Activated CD4-positive, CD25-positive, alpha-beta regulatory T cell treated with anti-CD3 and anti-CD28 coated beads, Interleukin-2, amount 50 U/mL, for 24 hours (primary cell): ENCODE measurements around the gene STOX2.

Experiments
- ATAC-seq, 2 donors: fragments of 150-1000 bp; cut with Tn5 transposase; one replicate each; pipeline ENCODE4 v1.10.0; 2021; ENCODE audit warnings: mild to moderate bottlenecking in 1 of 2, moderate library complexity in 1 of 2

Gene STOX2, protein sequence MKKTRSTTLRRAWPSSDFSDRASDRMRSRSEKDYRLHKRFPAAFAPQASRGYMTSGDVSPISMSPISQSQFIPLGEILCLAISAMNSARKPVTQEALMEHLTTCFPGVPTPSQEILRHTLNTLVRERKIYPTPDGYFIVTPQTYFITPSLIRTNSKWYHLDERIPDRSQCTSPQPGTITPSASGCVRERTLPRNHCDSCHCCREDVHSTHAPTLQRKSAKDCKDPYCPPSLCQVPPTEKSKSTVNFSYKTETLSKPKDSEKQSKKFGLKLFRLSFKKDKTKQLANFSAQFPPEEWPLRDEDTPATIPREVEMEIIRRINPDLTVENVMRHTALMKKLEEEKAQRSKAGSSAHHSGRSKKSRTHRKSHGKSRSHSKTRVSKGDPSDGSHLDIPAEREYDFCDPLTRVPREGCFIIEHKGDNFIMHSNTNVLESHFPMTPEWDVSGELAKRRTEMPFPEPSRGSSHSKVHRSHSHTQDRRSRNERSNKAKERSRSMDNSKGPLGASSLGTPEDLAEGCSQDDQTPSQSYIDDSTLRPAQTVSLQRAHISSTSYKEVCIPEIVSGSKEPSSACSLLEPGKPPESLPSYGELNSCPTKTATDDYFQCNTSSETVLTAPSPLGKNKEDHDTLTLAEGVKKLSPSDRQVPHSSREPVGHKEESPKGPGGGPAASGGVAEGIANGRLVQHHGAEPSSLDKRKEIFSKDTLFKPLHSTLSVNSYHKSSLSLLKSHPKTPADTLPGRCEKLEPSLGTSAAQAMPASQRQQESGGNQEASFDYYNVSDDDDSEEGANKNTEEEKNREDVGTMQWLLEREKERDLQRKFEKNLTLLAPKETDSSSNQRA (N-terminal part only)

DNA sequence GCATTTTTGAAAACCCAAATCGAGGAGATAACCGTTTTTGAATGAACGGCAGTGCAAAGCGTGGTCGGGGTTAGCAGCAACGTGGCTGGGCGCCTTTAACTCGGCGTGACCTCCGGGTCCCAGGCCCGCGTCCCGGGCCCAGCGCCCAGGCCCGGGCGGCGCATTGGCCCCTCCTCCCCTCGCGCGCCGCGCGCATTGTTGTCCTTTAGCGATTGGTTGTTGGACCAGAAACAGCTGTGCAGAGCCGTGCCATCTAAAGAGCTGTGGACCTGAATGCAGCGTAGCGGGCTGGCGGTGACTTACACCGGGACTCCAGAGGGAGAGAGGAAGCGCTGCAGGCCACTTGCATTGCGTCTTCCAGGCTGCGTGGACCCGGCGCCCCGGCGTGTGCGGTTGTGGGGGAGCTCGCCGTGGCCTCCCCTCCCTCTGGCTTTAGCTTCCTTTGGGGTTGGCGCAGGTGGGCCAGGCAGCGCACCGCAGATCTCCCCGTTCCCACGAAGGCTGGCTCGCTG lies at the start of gene STOX2:
STOX2 (plus strand) TSS at position 227 of the 512 bp plus-strand sequence. CDS start 1,484 bp downstream, outside the sequence.
- no peak for ATAC-seq

DNA sequence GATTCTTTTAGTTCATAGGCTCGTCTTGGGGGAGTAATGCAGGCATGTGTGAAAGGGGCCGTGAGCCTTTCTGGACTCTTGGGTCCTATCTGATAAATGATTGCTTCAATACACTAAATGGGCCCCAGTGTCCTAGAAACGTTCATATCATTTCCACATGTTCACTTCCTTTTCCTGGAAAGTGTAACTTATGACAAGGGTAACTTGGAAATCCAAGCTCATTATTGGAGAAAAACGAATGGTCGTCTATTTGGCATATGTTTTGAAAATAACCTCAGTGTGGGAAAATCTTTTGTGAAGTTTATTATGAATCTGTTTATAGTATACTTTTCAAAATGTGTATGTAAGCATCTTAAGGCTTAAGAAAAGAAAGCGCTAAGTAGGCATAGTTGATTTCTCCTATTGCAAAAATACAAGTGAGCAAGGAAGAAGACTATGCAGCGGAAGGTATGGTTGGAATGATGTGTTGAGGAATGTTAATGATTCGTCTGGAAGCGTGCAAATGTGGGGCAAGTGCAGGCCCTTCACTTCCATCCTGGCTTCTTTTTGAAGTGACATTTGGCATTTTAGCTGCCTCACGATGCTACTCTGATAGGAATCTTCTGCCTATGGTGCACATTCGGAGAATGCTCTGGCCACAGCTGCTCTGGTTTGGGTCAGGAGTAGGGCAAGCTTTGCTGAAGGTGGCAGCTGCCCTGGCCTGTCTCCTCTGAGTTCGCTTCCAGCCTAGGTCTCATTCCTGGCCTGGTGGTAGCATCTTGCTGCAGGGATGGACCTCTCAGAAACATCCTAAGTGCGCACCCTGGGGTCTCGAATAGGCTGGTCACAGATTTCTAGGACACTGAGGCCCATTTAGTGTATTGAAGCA lies 49.5 kb upstream of the STOX2 start:
- no peak for ATAC-seq

DNA sequence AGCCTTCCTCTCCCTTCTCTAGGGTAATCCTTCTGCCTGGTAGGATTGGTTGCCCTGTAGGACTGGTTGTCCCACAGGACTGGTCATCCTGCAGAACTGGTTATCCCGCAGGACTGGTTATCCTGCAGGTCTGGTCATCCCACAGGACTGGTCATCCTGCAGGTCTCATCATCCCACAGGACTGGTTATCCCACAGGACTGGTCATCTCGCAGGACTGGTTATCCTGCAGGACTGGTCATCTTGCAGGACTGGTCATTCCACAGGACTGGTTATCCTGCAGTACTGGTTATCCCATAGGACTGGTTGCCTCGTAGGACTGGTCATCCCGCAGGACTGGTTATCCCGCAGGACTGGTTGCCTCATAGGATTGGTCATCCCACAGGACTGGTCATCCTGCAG lies 48.1 kb upstream of the STOX2 start:
- ATAC-seq: no peak

DNA sequence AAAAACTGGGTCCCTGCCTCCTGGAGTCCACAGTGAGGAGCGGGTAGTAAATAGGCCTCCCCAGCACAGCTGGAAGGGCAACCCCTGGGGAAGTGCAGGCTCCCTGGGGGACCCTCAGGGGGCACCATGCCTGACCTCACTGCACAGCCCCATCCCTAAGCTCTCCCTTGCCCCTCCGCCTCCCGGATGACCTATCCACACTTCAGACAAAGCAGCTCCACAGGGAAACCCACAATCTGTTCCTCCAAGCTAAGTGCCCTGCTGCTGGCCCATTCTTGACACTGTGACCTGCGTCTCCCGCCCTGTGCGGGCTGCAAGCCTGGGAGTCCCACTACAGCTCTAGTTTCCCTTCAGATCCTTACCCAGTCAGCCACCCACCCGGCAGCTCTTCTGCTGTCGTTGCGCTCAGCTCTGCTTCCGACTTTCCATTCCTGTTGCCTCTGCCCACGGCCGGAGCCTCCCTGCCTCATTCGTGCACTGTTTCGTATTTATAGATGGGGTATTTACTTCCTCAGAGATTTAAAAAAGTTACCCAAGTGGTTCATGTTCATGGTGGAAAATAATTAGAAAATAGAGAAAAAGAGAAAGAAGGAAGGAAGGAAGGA lies 47.0 kb upstream of the STOX2 start:
- ATAC-seq: no peak

DNA sequence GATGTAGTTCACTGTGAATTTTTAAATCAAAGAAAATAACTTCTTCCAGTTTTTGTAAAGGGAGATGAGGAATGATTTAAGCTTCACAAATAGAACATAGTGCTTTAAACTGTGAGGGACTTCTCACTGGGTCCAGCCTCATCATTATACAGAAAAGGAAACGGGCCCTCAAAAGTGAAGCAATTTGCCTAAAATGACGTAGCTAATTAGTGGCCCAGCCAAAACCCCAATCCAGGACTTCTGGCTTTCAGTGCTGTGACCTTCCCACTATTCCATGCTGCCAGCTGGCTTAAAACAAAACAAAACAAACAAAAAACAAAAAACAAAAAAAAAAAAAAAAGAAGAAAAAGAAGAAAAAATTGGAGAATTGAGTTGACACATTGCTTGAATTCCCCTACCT lies 45.0 kb upstream of the STOX2 start:
- ATAC-seq: no peak

DNA sequence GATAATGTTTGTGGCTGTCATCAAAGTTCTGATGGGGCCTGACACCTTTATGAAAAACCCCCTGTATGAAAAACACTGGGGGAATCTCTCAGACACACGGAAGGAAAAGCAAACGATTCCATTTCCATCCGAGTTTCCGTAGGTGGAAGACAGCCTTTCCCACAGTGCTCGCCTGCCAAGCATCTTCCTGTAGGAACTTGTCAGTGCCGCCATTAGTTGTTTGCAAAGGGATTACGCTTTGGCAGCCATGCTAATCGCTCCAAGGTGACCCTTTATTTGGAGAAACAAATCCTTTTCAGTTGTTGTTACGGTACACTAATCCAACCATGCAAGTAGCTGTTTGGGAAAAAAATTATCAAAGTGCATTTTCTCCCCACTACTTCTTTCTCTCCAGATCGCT lies 44.4 kb upstream of the STOX2 start:
- ATAC-seq: no peak

DNA sequence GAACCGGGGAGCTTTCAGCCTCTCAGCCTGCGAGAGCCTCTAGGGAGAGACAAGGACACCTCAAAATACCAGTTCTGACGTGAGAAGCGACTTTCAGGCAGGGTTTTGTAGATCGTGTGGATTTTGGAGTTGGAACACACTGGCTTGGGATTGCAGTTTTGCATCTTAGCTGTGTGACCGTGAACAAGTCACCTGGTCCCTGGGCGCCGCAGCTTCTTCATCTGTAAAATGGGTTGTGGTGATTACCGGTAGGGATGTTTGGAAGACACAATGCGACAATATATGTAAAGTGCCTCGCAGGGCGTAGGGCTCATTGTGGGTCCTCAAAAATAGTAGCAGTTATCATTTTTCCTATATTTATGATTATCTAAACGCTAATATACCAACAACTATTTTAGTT lies 43.7 kb upstream of the STOX2 start:
- no peak for ATAC-seq

DNA sequence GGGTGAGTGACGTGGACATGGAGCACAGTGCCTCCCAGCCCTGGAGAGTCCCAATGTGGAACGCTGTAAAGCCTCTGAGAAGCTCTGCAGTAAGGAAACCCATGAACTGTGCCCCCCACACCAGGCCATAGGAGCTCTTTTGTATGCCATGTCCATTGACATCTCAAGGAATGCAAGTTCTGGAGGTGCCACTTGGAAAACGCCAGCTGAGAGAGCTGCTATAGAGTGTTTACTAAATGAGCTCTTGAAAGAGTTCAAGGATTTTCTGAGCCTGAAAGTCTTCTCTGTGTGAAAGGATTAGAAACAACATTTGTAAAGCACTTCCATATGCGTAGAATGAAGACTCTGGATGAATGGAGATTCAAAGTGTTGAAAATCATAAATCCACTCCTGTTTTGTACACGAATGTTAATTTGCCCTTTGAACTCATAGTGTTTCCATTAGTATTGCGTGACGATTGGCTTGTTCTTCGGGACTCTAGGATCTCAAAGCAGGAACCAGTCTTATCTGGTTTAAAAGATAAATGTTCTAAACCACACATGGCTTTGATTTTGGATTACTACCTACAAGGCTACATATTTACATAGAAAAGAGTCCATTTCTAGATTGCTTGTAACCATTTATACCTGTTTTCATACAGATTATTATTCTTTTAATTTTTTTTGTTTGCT lies 41.8 kb upstream of the STOX2 start:
- ATAC-seq: no peak

DNA sequence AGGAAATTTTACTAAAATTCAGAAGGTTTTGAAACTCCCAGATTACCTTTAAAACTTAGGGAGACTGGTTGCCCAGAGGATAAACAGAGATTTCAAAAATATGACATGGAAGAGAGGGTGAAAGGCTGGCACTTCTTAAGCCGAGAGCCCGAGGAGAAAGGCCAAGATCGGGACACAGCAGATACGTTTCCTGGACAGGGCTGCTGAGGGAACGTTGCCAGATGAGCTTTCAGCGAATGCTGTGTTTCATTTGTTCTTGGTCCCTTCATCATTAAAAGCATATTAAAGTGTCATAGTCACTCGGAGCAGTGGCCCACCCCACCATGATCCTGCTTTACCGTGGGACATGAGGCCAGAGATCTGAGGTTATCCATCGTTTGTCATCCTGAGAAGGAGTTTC lies 37.9 kb upstream of the STOX2 start:
- no peak for ATAC-seq

DNA sequence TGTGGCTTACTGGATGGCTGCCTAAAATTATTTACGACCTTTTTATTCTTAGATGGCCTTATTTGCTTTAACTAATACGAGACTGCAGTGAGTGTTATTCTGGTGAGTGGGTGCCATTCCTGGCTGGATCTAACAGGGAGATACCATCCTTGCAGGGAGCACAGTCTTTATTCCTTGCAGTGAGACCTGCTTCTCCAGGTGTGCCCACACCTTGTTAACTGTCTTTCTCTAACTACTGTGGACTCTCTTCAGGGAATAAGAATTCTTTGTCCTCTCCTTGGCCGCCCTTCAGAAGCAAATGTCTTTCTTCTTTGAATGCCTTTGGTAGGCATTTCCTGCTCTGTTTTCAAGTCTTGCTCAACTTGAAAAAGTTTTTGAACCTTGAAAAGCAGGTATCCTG lies 34.1 kb upstream of the STOX2 start:
- ATAC-seq: no peak

DNA sequence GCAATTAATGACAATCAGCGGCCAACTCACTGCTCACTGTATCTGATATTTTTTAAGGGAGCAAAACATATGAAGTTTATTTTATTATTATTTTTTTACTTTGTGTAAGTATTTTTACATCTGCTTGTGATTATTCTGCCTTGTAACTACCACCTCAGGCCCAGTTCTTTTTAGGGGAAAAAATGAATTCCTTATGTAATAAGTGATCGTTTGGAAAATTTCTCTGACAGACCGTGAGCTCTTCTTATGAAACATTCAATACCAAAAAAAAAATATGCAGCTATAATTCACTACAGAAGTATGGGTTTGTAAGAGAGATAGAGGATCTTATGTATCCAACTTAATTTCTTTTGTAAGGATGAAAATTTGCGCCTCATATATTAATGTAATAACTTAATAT lies 33.5 kb upstream of the STOX2 start:
- ATAC-seq: no peak

DNA sequence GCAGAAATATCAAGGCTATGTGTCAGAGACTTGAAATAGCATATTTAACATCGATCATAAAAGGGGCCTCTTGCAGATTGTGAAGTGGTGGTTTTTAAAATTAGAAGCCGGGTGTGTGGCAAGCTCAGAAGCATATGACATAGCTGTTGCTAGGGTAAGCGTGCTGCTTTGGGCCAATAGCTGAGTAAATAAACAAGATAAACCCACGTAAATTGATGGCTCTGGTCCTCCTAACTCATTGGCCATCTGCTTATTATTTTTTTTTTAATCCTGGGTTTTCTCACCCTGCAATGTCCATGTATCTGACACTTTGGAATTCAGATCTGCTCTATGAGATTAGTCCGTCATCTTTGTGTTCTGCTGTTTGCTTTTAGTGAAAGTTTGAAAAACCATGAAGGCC lies 32.6 kb upstream of the STOX2 start:
- no peak for ATAC-seq

DNA sequence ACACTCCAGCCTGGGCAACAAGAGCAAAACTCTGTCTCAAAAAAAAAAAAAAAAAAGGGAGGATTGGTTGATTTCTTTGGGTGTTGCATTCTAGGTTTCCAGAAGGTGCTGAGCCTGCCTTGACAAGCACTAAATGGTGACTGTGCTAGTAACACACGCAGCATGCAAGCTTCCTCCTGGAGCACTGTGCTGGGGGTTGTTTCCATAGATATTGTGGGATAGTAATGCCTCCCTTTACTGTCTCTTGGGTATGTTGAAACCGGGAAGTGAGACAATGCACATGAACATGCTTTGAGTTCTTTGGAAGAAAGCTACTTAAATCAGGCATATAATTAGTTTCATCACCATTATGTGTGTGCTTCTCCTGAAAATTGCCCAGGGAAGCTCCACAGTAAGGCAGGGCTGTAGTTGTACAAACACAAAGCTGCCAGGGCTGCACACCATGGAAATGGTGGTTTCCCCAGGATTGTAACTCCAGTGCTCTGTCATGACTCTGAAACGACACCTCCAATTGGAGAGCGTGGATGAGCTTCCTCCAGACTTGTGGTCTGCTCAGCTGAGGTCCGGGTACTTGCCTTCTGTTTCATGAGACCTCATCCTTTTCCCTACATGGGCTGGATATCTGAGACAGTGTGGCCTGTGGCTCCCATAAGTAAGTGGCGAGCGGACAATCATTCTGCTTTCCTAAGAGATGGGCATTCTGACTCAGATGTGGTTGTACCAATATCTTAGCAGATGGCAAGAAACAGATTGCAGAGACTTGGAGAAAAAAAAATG lies 31.5 kb upstream of the STOX2 start:
- ATAC-seq: no peak

DNA sequence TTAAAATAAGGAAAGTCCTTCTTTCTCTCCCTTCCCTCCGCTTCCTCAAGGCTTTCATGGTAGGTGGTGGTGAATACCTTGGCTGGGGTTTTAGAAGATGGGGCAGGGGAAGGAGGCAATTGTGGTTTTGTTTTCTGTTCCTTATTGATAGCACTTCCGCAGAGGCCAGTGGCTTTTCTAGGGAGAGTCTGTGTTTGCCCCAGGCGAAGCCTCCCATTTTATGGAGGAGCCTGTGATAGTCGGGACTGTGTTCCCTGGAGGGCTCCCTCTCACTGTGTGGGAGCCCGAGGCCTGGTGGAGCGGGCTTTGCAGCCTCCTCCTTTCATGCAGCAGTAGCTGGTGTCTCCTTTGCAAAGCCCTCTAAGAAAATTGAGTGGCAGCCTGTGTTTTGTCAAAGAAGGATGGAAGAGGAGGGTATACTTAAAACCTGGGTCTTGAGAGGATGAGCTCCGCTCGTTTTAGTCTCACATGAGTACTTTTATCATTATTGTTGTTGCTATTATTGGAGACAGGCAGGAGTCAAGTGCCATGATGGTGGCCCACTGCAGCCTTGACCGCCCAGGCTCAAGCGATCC lies 29.8 kb upstream of the STOX2 start:
- ATAC-seq: no peak

DNA sequence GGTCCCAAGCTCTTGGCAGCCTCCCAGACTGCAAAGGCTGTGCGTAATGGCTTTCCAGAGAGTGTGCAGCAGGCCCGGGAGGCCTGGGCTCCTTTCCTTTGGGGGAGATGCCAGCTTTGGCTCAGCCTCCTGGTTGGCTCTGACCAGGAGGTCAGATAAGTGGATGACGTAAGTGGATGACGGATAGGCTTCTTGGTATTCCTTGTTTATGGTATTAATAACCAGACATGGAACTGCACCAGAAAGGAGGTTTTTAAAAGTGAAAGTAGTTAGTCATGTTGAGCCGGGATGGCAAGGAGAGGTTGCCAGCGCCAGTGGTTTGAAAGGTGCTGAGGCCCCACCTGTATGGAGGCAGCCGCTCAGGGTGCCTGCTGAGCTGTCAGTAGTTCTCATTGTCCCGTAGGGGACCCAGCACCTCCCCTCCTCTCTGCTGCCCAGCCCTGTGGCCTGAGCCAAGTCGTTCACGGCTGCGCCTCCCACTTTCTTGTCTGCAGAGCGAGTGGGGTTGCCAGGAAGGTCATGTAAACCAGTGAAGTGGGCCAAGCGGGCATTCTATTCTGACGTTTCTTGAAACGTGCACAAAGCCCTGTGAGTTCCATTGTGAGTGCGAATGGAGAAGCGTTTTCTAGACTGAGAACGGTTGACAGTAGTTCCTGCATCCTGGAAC lies 28.7 kb upstream of the STOX2 start:
- ATAC-seq: no peak

DNA sequence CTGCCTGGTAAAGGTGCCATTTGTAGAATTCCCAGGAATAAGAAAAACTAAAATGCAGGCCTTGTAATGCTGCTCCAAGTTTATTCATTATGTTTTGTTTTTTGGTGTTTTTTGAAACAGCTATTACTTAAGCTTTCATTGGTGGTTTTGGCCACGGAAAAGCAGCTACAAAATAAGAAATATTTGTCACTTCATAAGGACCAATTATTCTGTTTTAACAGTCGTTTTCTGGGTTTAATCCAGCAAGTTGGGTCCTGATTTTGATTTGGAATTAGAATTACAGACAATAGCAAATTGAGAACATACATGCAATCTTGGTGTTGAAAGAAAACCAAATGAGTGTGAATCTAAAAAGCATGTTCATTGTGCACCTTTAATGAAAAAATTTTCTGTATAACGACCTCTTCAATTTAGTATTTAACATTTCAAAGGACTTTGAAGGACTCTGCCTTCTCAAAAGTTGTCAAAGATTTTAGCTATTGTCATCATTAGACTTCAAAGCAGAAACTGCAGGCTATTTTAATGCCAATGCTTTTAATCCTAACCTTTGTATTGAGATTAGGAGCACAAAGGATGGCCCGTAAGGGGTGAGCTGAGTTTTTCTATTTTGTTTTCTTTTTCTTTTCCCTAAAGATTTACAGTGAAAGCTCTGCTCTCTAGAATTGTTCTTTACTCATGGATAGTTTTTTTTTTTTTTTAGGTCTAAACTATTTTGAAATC lies 26.7 kb upstream of the STOX2 start:
- no peak for ATAC-seq

DNA sequence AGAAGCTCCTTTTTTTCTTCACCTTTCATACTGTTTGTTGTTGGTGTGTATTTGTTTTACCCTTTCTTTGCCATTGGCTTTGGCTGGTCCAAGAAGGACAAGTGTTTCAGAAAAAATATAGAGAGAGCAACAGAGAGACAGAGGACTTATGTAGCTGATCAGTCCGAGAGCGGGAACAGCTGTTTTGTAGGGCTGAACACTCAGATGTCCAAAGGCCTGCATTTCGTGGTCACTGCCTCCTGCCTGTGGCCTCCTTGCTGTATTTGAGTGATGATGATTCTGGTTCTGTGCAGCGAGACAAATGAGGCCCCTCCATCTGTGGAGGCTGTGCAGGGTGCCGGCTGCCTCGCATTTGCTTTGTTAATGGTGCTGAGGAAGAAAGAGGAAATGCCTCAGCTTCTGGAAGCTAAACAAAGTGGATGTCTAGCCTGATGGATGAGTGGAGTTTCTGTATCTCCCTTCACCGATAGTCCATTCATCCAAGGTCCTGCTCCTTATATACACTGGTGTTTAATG lies 19.8 kb upstream of the STOX2 start:
- ATAC-seq: no peak

DNA sequence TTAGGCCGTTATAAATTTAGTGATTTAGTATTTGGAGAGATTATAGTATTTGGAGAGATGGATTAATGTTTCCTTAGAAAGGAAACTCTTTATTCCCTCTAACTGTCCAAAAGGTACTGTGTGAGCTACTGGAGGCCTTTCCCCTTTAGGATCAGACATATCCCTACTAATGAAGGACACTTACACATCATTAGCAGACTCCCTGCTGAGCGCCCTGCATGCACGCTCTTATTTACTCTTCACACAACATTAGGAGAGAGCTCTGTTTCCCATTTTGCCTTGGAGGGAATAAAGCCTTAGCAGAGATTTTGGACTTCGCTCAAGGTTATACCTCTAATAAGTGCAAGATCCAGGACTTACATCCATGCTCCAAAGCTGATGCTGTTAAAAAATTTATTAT lies 17.8 kb upstream of the STOX2 start:
- no peak for ATAC-seq

DNA sequence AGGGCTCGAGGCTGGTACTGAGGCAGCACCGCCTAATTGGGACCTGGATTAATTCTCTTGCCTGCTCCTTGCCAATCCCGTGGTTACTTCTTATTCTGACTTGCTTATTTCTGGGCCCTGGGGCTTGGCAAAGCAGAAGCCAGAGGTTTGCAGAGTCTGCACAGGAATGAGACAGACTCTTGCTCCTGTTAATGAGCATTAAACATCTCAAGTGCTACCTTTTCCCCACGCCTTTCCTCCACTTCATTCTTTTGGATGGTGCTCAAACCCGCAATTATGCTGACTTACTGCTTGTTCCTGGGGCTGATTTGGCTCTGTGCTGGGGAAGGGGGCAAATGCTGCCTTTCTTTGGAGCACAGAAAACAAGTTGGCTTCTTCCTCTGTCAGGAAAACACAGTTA lies 16.5 kb upstream of the STOX2 start:
- ATAC-seq: no peak
